ENCODE measurements around the gene TMEM144. TPM values are rescaled to one million over a fixed set of nuclear protein-coding genes. Genes with fewer than 3 reads are reported as not detected.

The TMEM144 gene
- polyA plus RNA-seq, 1 donor from 2014 or later = 2.8 TPM

GRCh38 chr4:158166701-158167100 is 43.6 kb upstream of the TMEM144 start:
- Histone ChIP-seq H3K36me3 (ENCODE audit: insufficient read depth, low read length) (no peaks in the 10 kb centered on the region), H3K27ac (ENCODE audit: low read length) (no peak overlapping the region), H3K79me2 (replicated peaks; ENCODE audit: insufficient read depth, low read length) (no peaks in the 10 kb centered on the region), H3K4me2 (ENCODE audit: low read length) (no peak overlapping the region), H4K20me1 (ENCODE audit: insufficient read depth) (no peaks in the 10 kb centered on the region), H3K27me3 (ENCODE audit: insufficient read depth, low read depth, low read length) (no peaks in the 10 kb centered on the region), H3F3A (ENCODE audit: insufficient read depth, low read length, poor library complexity, severe bottlenecking) (no peaks in the 10 kb centered on the region), H3K9me2 (ENCODE audit: insufficient read depth, low read length) (no peaks in the 10 kb centered on the region), H2AFZ (ENCODE audit: low read depth, low read length) (no peak overlapping the region), H3K9ac (ENCODE audit: low read length) (no peak overlapping the region), H3K4me3 (ENCODE audit: low read length) (no peak overlapping the region), H3K9me3 (ENCODE audit: low read length) (no peaks in the 10 kb centered on the region)
- no peak for TF ChIP-seq RAD21 (conservative IDR thresholded peaks at IDR 0.05)
- no peak for TF ChIP-seq EZH2 (IDR thresholded peaks at IDR 0.05; ENCODE audit: borderline replicate concordance, insufficient read depth, low read length, poor library complexity, severe bottlenecking)
- TF ChIP-seq SMC3 (conservative IDR thresholded peaks at IDR 0.05; ENCODE audit: poor library complexity) = no peak
- TF ChIP-seq POLR2AphosphoS5 (IDR thresholded peaks at IDR 0.05) = no peak
- no peak for TF ChIP-seq CTCF (IDR thresholded peaks at IDR 0.05; ENCODE audit: poor library complexity, severe bottlenecking)
- TF ChIP-seq MXI1 (conservative IDR thresholded peaks at IDR 0.05; ENCODE audit: poor library complexity, severe bottlenecking) = no peak
- TF ChIP-seq REST (IDR thresholded peaks at IDR 0.05; ENCODE audit: borderline replicate concordance) = no peak
- no peak for TF ChIP-seq EP300 (conservative IDR thresholded peaks at IDR 0.05; ENCODE audit: poor library complexity, severe bottlenecking)
- no peak for TF ChIP-seq TAF1 (IDR thresholded peaks at IDR 0.05; ENCODE audit: low read depth)

- TF ChIP-seq EP300 (conservative IDR thresholded peaks at IDR 0.05; ENCODE audit: poor library complexity, severe bottlenecking) = no peak
- no peak for TF ChIP-seq CTCF (IDR thresholded peaks at IDR 0.05; ENCODE audit: poor library complexity, severe bottlenecking)
- TF ChIP-seq RAD21 (conservative IDR thresholded peaks at IDR 0.05) = no peak
- no peak for TF ChIP-seq TAF1 (IDR thresholded peaks at IDR 0.05; ENCODE audit: low read depth)
- TF ChIP-seq MXI1 (conservative IDR thresholded peaks at IDR 0.05; ENCODE audit: poor library complexity, severe bottlenecking) = no peak
- TF ChIP-seq EZH2 (IDR thresholded peaks at IDR 0.05; ENCODE audit: borderline replicate concordance, insufficient read depth, low read length, poor library complexity, severe bottlenecking) = no peak
- TF ChIP-seq SMC3 (conservative IDR thresholded peaks at IDR 0.05; ENCODE audit: poor library complexity) = no peak
- no peak for TF ChIP-seq REST (IDR thresholded peaks at IDR 0.05; ENCODE audit: borderline replicate concordance)
- H3K36me3 ChIP-seq (ENCODE audit: insufficient read depth, low read length) = no peaks in the 10 kb centered on the region
- no peaks in the 10 kb centered on the region for H3K79me2 ChIP-seq (replicated peaks; ENCODE audit: insufficient read depth, low read length)
- H3K4me2 ChIP-seq (ENCODE audit: low read length) = no peak overlapping the region
- no peaks in the 10 kb centered on the region for H3K9me3 ChIP-seq (ENCODE audit: low read length)
- no peaks in the 10 kb centered on the region for H4K20me1 ChIP-seq (ENCODE audit: insufficient read depth)
- no peaks in the 10 kb centered on the region for H3K27me3 ChIP-seq (ENCODE audit: insufficient read depth, low read depth, low read length)
- H3K9ac ChIP-seq (ENCODE audit: low read length) = no peak overlapping the region
- H2AFZ ChIP-seq (ENCODE audit: low read depth, low read length) = no peak overlapping the region
- H3K27ac ChIP-seq (ENCODE audit: low read length) = no peak overlapping the region
- H3K9me2 ChIP-seq (ENCODE audit: insufficient read depth, low read length) = no peaks in the 10 kb centered on the region
- no peak overlapping the region for H3K4me3 ChIP-seq (ENCODE audit: low read length)
- H3F3A ChIP-seq (ENCODE audit: insufficient read depth, low read length, poor library complexity, severe bottlenecking) = no peaks in the 10 kb centered on the region
Measured at GRCh38 chr4:158168606-158169005, 41.7 kb upstream of the TMEM144 start.
